DOHH2 (cell line): Measurements from ENCODE around the gene SIRT5.

Experiments
- H3F3A ChIP-seq: fragments of 200-600 bp; sonication (generic), shearing (Covaris generic); 2 replicates; pipeline ENCODE4 v1.6.0; 2016; ENCODE audit warnings: antibody characterized with exemption, mild to moderate bottlenecking; ENCODE audit not compliant: control insufficient read depth, insufficient read depth
- H3K27ac ChIP-seq: fragments of 200-600 bp; sonication (generic); 2 replicates; pipeline ENCODE4 v1.5.1; 2014; ENCODE audit warnings: low read depth, mild to moderate bottlenecking, low read length, moderate library complexity
- H3K27me3 ChIP-seq: fragments of 200-600 bp; sonication (generic); 2 replicates; pipeline ENCODE4 v1.6.1; 2014; ENCODE audit warnings: mild to moderate bottlenecking, low read length, mixed read lengths; ENCODE audit not compliant: control insufficient read depth
- H3K36me3 ChIP-seq: fragments of 200-600 bp; sonication (generic); 2 replicates; pipeline ENCODE4 v1.6.1; 2014; ENCODE audit warnings: mild to moderate bottlenecking, low read length, moderate library complexity, mixed read lengths; ENCODE audit not compliant: control insufficient read depth
- H3K4me1 ChIP-seq: fragments of 200-600 bp; sonication (generic); 2 replicates; pipeline ENCODE4 v1.6.1; 2014; ENCODE audit warnings: mild to moderate bottlenecking, low read length, mixed read lengths; ENCODE audit not compliant: control insufficient read depth
- H3K4me2 ChIP-seq: fragments of 200-600 bp; sonication (generic); 2 replicates; pipeline ENCODE4 v1.6.0; 2014; ENCODE audit warnings: mild to moderate bottlenecking, low read length, moderate library complexity
- H3K4me3 ChIP-seq: fragments of 200-600 bp; sonication (generic); 2 replicates; pipeline ENCODE4 v1.5.1; 2014; ENCODE audit warnings: mild to moderate bottlenecking, low read length, mixed read lengths
- H3K79me2 ChIP-seq: fragments of 200-600 bp; sonication (generic); 2 replicates; pipeline ENCODE4 v1.6.1; 2014; ENCODE audit warnings: mild to moderate bottlenecking, low read length, mixed read lengths; ENCODE audit not compliant: control insufficient read depth
- H3K9me2 ChIP-seq: fragments of 200-600 bp; sonication (generic); replicated peaks from 2 replicates; pipeline ENCODE4 v1.6.1; 2014; ENCODE audit warnings: mild to moderate bottlenecking, low read length, mixed read lengths; ENCODE audit not compliant: control insufficient read depth
- H3K9me3 ChIP-seq: fragments of 200-600 bp; sonication (generic); 2 replicates; pipeline ENCODE4 v1.6.1; 2014; ENCODE audit warnings: antibody characterized with exemption, low read length, mixed read lengths; ENCODE audit not compliant: control insufficient read depth, insufficient read depth
- H4K20me1 ChIP-seq: fragments of 200-600 bp; sonication (generic); 2 replicates; pipeline ENCODE4 v1.6.0; 2014; ENCODE audit warnings: low read depth, mild to moderate bottlenecking, antibody characterized with exemption, low read length, moderate library complexity; ENCODE audit not compliant: control insufficient read depth, insufficient read depth
- CTCF ChIP-seq: fragments of 200-600 bp; sonication (generic); IDR thresholded peaks from one replicate; pipeline ENCODE4 v1.5.1; 2014; ENCODE audit warnings: antibody characterized with exemption, mild to moderate bottlenecking, low read depth, low read length; ENCODE audit not compliant: poor library complexity, severe bottlenecking
- EZH2phosphoT487 ChIP-seq: fragments of 200-600 bp; sonication (generic); IDR thresholded peaks from 2 replicates; pipeline ENCODE4 v1.6.1; 2017; ENCODE audit warnings: borderline replicate concordance, mild to moderate bottlenecking, antibody characterized with exemption, low read length, moderate library complexity, mixed read lengths

Gene SIRT5

DNA sequence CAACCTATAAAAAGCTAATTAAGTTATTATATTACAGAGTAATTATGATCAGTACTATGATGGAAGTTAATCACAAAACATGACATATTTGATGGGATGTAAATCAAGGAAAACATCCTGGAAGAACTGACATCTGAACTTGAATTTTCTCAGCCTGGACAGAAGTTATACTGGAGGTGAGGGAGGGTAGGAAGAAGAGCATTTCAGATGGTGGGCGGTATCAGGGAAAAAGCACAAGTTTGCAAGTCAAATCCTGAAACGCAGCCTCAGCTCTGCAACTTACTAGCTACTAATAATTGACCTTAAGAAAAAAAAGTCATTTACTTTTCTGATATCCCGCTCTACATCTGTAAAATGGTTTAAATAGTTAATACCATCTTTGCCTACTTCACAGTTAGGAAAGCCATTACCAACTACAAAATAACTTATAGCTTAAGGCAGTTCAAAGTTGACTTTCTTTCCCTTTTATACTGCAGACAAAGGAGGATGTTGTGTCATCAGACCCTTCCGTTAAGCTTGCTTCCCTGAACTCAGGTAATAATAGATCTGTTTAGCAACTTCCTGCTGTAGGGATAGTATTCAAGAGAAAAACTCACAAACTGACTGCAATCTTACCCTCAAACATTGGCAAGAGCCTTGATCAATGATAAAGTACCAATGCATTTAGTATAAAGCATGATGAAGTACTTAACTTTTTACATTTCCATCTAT is 61.7 kb downstream of the SIRT5 start:
- Histone ChIP-seq H3K4me1 (peaks cover 38% of the 10 kb centered on the region), H3K79me2 (peaks cover 17% of the 10 kb centered on the region), H3K27ac (peak overlapping the region; percentile 73), H3F3A (peaks cover 18% of the 10 kb centered on the region; the same call in 1 of the 2 replicates), H3K9me3 (no peaks in the 10 kb centered on the region), H3K36me3 (peaks cover 70% of the 10 kb centered on the region), H3K9me2 (no peaks in the 10 kb centered on the region), H4K20me1 (no peaks in the 10 kb centered on the region), H3K4me3 (peak overlapping the region; percentile 58), H3K4me2 (peak overlapping the region; percentile 79), H3K27me3 (no peaks in the 10 kb centered on the region)
- TF ChIP-seq CTCF (no peak), EZH2phosphoT487 (no peak)

DNA sequence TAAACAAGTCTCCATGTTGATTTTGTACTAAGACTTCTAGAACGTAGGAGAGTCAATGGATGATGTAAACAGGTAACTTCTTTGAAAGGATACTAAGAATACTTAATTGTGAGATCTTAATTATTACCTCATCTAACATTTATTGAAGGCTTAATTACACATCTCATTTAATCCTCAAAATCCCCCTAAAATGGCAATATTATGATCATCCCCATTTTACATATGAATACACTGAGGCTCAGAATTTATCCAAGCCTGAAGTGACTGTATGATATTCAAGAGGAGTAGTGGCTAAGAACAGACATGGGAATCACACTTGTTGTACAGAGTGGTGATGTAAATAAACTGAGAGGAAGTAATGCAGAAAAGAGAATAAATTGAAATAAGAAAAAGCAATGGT is 63.6 kb downstream of the SIRT5 start:
- no peak overlapping the region for H3K4me3 ChIP-seq
- peak overlapping the region; percentile 79 for H3K4me2 ChIP-seq
- H3K9me2 ChIP-seq: no peaks in the 10 kb centered on the region
- no peaks in the 10 kb centered on the region for H3K27me3 ChIP-seq
- peaks cover 17% of the 10 kb centered on the region for H3K79me2 ChIP-seq
- peaks cover 63% of the 10 kb centered on the region for H3K36me3 ChIP-seq
- peaks cover 38% of the 10 kb centered on the region for H3K4me1 ChIP-seq
- peak overlapping the region; percentile 73; the same call in 1 of the 2 replicates for H3K27ac ChIP-seq
- TF ChIP-seq EZH2phosphoT487 (no peak), CTCF (no peak)
- peaks cover 18% of the 10 kb centered on the region; the same call in 1 of the 2 replicates for H3F3A ChIP-seq
- no peaks in the 10 kb centered on the region for H3K9me3 ChIP-seq
- H4K20me1 ChIP-seq: no peaks in the 10 kb centered on the region

- no peak overlapping the region for H3K4me2 ChIP-seq
- H3K4me1 ChIP-seq: peaks cover 38% of the 10 kb centered on the region
- no peaks in the 10 kb centered on the region for H3K9me2 ChIP-seq
- no peak for TF ChIP-seq CTCF
- TF ChIP-seq EZH2phosphoT487: no peak
- no peaks in the 10 kb centered on the region for H3K9me3 ChIP-seq
- H3K4me3 ChIP-seq: no peak overlapping the region
- peaks cover 18% of the 10 kb centered on the region; the same call in 1 of the 2 replicates for H3F3A ChIP-seq
- H4K20me1 ChIP-seq: no peaks in the 10 kb centered on the region
- no peaks in the 10 kb centered on the region for H3K27me3 ChIP-seq
- H3K79me2 ChIP-seq: peaks cover 17% of the 10 kb centered on the region
- peaks cover 66% of the 10 kb centered on the region for H3K36me3 ChIP-seq
- H3K27ac ChIP-seq: 0 out of 2 replicates have a peak overlapping the region, but pooled peaks have one; percentile 5
Observed at GRCh38 chr6:13638626-13639025, 64.2 kb downstream of the SIRT5 start.
